ENCODE measurements around the gene PLXNA2.

PLXNA2 gene

DNA sequence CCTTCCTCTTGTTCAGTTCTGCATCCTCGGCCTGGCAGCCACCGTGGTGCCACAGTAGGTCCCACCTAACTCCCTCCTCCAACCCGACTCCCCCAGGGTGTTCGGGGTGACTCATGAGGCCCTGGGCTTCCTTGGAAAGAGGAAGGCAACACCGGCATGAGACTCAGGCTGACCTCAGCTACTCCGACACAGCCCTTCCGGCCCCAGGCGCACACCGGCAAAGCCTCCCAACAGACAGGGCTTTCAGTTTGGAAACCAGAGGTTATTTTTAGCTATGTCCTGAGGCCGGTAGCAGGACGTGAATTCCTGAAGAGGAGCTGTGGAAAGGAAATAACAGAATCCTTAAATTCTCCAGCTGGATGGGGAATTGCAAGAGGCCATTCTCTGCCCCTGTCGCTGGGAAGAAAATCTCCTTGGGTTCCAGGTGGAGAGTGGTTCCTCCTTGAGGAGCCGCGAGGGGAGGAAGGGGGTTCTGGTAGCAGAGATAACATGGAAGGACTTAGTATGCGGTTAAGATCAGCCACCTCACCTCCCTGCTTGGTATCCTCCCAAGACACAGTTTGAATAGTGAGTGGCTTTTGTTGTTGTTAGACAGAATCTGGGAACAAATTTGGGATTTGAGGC is 24.4 kb downstream of the PLXNA2 start:
- no peak for TF ChIP-seq CTCF (IDR thresholded peaks at IDR 0.05; ENCODE audit: low read depth, low read length)
- no peaks in the 10 kb centered on the region for H3K9me3 ChIP-seq
- DNase-seq: no peak
- H3K27me3 ChIP-seq: no peaks in the 10 kb centered on the region
- no peaks in the 10 kb centered on the region for H3K4me1 ChIP-seq
- peaks cover 29% of the 10 kb centered on the region for H3K36me3 ChIP-seq
- no peak overlapping the region for H3K4me3 ChIP-seq (ENCODE audit: low read depth, low read length)

DNA sequence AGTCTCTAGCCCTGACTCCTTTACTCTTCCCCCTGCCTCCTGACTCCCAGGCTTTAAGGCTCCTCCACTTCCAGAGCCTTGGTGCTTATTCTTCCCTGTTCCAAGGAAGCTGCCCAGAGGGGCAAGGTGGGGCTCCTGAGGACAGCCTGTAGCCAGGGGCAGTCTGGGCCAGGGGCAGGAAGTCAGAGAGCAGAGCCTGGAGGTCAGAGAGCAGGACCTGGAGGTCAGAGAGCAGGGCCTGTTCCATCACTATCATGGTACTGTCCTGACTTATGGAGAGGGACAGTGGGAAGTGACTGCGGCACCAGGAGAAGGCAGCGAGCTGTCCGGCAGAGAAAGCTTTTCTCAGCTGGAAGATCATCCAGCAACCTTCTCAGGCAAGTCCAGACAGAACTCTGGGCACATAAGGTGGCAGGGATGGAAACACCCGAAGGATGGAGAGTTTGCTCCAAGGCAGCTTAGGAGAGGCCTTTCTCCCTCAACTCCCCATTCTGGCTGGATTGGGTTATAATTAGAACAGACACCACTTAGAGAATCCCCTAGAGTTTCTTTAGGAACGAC is 25.0 kb downstream of the PLXNA2 start:
- DNase-seq: no peak
- Histone ChIP-seq H3K27me3 (no peaks in the 10 kb centered on the region), H3K4me3 (ENCODE audit: low read depth, low read length) (no peak overlapping the region), H3K9me3 (no peaks in the 10 kb centered on the region), H3K36me3 (peaks cover 29% of the 10 kb centered on the region), H3K4me1 (no peaks in the 10 kb centered on the region)
- TF ChIP-seq CTCF (IDR thresholded peaks at IDR 0.05; ENCODE audit: low read depth, low read length): no peak

GRCh38 chr1:208218237-208219097 is 25.7 kb downstream of the PLXNA2 start:
- no peak overlapping the region for H3K4me3 ChIP-seq (ENCODE audit: low read depth, low read length)
- H3K4me1 ChIP-seq: no peaks in the 10 kb centered on the region
- TF ChIP-seq CTCF (IDR thresholded peaks at IDR 0.05; ENCODE audit: low read depth, low read length): no peak
- no peaks in the 10 kb centered on the region for H3K27me3 ChIP-seq
- peaks cover 29% of the 10 kb centered on the region for H3K36me3 ChIP-seq
- DNase-seq: no peak
- no peaks in the 10 kb centered on the region for H3K9me3 ChIP-seq

- Histone ChIP-seq H3K4me3 (ENCODE audit: low read depth, low read length) (no peak overlapping the region), H3K27me3 (no peaks in the 10 kb centered on the region), H3K4me1 (no peaks in the 10 kb centered on the region), H3K36me3 (peaks cover 35% of the 10 kb centered on the region), H3K9me3 (no peaks in the 10 kb centered on the region)
- no peak for DNase-seq
- no peak for TF ChIP-seq CTCF (IDR thresholded peaks at IDR 0.05; ENCODE audit: low read depth, low read length)
These were observed 26.4 kb downstream of the PLXNA2 start for GRCh38 chr1:208217781-208218180.

- H3K36me3 ChIP-seq: peaks cover 37% of the 10 kb centered on the region
These were observed 27.4 kb downstream of the PLXNA2 start for GRCh38 chr1:208216806-208217205.

More at GRCh38 chr1:208216806-208217205, 27.4 kb downstream of the PLXNA2 start:
- TF ChIP-seq CTCF (IDR thresholded peaks at IDR 0.05; ENCODE audit: low read depth, low read length): no peak
- H3K4me1 ChIP-seq: no peaks in the 10 kb centered on the region
- no peak for DNase-seq
- H3K27me3 ChIP-seq: no peaks in the 10 kb centered on the region
- H3K9me3 ChIP-seq: no peaks in the 10 kb centered on the region
- H3K4me3 ChIP-seq (ENCODE audit: low read depth, low read length): no peak overlapping the region

Data from BE2C (cell line).